ENCODE data around the gene SAAL1.
A peak's percentile ranks its signal among the peaks of the same experiment; 100 is the strongest.
"Not testable (repeated sequence)": the region's sequence is repeated elsewhere in the genome, so short reads cannot be mapped to it uniquely, and the experiment has no call there.

The SAAL1 gene, protein sequence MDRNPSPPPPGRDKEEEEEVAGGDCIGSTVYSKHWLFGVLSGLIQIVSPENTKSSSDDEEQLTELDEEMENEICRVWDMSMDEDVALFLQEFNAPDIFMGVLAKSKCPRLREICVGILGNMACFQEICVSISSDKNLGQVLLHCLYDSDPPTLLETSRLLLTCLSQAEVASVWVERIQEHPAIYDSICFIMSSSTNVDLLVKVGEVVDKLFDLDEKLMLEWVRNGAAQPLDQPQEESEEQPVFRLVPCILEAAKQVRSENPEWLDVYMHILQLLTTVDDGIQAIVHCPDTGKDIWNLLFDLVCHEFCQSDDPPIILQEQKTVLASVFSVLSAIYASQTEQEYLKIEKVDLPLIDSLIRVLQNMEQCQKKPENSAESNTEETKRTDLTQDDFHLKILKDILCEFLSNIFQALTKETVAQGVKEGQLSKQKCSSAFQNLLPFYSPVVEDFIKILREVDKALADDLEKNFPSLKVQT

DNA sequence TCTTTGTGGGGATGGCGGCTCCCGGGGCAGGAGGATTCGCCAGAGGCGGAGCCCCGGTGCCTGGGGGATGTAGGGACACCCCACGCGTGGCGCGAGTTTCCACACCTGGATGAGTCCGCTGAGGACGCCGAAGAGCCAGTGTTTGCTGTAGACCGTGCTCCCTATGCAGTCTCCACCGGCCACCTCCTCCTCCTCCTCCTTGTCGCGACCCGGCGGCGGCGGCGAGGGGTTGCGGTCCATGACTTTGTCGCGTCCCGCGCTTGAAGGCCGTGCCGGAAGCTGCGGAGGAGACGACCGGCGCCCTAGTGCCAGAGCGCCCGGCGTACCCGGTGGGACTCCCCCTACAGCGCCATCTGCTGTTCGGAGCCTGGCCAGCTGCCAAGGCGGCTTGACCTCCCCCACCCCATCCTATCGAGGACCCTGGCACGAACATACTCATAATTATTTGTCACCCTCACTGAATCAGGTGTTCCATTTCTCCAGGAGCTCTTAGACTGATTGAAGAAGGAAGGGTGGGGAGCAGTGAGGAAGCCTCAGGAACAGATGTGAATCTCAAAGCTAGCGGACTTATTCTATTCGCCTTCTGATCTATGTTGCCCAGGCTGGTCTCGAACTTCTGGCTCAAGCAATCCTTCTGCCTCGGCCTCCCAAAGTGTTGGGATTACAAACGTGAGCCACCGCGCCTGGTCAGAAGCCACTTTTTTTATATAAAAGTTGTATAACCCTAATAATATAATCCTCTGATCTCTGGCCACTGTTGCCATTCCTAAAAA, at the start of gene SAAL1:
TSS of gene SAAL1 (minus strand) at position 281 of the 773 bp plus-strand sequence. CDS start at position 240, 41 bp downstream.
- peak; percentile 92 for DNase-seq

DNA sequence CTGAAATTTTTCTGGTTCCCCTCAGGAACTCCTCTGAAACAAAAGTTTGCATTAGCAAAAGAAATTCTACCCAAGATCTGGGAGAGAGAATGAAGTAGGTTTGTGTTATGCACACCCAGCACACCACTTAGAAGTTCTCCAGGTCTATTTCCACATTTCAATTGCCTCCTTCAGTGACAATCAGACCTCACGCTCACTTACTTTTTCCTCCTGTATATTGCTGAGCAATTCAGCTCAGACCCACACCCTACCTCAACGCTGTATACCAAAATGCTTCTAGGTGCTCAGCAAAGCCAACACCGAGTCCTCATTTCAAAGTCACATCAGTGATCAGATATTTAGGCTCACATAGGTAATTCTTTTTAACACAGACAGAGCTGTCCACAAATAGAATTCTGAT, 45.7 kb upstream of the SAAL1 start:
- DNase-seq: no peak

DNA sequence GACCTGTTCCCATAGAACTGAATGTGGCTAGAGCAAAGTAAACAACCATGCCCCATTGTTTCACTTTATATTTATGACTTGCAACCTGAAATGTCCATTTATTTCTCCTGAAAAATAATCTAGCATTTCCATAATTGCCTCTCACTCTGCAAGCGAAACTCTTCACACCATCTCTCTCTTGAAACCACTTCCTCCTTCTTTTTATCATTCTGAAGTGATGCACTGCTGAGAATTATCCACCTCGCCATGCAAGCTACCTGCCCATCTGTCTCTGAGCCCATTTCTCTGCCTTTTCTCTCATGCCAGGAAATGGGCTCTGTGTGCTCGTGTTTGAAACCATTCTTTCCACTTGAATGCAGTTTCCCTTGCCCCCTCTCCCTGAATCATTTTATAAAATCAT, 40.0 kb upstream of the SAAL1 start:
- no peak for DNase-seq

DNA sequence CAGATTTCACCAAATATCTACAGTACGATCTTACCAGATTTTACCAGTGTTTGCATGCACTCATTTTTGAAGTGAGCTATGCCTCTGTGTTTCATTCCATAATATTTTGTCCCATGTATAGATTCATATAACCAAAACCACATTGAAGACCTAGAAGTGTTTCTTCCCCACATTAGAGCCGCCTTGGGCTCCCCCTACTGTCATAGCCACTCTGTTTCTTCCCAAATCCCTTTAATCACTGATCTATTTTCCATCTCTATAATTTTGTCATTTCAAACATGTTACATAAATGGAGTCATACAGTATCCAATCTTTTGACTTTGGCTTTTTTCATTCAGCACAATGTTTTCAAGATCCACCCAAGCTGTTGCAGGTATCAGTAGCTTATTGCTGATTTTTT, 39.1 kb upstream of the SAAL1 start:
- DNase-seq: no peak

DNA sequence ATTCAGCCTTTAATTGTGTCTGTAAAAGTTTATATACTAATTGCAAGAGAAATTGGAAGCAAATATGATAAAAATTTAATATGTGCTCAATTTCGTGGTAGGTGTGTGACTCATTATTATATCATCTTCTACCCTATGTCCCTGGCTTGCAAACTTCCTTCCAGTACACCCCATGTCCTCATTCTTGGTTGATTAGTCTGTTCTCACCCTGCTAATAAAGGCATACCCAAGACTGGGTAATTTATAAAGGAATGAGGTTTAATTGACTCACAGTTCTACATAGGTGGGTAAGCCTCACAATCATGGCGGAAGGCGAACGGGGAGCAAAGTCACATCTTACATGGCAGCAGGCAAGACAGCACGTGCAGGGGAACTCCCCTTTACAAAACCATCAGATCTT, 38.4 kb upstream of the SAAL1 start:
- no peak for DNase-seq

DNA sequence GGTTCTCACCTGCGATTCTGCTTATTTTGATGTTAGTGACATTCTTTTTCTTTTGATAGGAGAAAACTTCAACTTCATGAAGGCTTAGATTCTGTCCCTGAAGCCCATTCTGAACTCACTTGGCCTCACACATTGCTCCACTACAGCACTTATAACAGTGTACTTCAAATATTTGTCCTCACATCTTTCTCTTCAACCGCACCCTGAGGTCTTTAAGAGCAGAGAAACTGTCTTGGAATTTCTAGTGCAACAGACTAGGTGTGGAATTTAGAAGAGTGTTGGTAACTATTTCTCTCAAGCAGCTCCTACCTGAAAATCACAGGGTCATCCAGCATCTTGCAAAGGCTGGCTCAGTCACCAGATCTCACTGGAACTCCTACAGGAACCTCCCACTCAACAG, 34.3 kb upstream of the SAAL1 start:
- DNase-seq: no peak

DNA sequence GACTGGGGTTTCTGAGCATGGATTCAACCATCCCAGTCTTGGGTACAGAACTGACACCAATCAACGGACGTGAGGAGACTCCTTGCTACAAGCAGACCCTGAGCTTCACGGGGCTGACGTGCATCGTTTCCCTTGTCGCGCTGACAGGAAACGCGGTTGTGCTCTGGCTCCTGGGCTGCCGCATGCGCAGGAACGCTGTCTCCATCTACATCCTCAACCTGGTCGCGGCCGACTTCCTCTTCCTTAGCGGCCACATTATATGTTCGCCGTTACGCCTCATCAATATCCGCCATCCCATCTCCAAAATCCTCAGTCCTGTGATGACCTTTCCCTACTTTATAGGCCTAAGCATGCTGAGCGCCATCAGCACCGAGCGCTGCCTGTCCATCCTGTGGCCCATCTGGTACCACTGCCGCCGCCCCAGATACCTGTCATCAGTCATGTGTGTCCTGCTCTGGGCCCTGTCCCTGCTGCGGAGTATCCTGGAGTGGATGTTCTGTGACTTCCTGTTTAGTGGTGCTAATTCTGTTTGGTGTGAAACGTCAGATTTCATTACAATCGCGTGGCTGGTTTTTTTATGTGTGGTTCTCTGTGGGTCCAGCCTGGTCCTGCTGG, 31.4 kb upstream of the SAAL1 start:
- DNase-seq: no peak

DNA sequence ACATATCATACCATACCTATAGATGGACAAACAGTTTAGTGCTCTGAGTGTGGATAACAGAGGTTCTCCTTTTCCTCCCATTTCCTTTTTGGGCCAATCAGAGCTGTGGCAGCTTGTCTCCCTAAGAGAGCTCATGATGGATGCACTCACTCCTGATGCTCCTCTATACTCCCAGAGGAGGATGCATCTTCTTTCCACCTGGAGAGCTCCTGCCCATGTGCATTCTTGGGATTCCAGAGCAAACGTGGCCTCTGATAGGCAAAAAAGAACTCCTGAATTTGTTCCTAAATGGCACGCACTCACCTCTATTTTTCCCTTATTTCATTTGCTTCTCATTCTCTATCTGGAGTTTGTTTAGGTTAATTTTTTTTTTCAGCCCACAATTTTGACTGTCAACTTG, 29.4 kb upstream of the SAAL1 start:
- DNase-seq: no peak

DNA sequence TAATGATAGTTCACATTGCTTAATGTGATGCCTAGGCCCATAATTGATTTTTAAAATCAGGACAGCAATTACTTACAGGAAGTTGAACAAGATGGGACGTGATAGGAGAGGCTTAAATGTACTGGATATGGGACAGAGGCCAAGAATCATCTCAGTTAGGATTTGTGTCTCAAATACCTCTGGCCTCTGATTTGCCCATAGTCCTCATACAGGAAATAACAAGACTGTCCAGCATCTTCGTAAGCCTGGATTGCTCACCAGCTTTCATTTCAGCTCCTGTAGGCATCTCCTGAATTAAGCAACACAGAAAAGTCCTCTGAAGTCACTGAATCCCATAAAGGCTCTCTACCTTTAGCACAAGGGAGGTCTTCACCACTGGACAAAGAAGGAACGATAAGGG, 26.5 kb upstream of the SAAL1 start, which contains the start of gene MRGPRX3:
TSS of gene MRGPRX3 (plus strand) at position 231 of the 400 bp plus-strand sequence. CDS start 4,632 bp downstream, outside the sequence.
- DNase-seq: no peak

DNA sequence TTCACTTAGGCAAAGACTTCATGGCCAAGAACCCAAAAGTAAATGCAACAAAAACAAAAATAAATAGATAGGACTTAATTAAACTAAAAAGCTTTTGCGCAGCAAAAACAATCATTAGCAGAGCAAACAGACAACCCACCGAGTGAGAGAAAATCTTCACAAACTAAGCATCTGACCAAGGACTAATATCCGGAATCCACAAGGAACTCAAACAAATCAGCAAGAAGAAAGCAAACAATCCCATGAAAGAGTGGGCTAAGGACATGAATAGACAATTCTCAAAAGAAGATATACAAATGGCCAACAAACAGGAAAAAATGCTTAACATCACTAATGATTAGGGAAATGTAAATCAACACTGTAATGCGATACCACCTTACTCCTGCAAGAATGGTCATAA, 25.2 kb upstream of the SAAL1 start:
- not testable (repeated sequence) for DNase-seq

DNA sequence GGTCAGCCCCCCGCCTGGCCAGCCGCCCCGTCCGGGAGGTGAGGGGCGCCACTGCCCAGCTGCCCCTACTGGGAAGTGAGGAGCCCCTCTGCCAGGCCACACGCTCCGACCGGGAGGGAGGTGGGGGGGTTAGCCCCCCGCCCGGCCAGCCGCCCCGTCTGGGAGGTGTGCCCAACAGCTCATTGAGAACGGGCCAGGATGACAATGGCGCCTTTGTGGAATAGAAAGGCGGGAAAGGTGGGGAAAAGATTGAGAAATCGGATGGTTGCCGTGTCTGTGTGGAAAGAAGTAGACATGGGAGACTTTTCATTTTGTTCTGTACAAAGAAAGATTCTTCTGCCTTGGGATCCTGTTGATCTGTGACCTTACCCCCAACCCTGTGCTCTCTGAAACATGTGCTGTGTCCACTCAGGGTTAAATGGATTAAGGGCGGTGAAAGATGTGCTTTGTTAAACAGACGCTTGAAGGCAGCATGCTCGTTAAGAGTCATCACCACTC, 15.5 kb upstream of the SAAL1 start:
- not testable (repeated sequence) for DNase-seq

DNA sequence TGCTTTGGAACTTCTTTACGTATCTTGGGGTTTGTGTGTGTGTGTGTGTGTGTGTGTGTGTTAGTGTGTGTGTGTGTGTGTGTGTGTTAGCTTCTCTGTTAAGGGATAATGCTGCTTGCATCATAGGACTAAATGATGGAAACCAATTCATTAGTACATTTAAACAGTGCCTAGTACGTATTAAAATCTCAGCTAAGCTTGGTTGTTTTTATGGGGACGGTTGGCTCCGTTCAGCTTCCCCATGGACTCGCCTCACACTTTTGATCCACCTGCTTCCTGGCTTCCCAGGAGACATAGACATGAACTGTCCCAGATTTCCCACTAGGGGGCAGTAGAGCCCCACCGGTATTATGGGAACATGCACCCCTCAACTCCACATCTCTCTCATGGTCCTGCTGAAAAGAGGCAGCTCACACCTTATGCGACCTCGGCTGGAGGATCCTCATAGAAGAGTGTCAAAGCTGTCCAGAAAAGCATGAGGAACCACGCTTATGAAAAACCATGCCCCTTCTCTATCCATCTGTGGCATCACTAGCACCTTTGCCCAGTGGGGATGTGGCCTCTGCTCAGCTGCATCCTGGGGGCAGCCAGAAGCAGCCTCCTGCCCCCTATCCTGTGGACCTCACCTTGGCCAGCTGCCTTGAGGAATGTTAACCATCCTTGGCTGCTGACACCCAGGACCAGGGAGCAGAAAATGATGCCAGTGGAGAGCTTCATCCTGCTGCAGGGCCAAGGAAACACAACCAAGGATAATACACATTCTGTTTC, 9.7 kb upstream of the SAAL1 start:
- DNase-seq: peak; percentile 64

DNA sequence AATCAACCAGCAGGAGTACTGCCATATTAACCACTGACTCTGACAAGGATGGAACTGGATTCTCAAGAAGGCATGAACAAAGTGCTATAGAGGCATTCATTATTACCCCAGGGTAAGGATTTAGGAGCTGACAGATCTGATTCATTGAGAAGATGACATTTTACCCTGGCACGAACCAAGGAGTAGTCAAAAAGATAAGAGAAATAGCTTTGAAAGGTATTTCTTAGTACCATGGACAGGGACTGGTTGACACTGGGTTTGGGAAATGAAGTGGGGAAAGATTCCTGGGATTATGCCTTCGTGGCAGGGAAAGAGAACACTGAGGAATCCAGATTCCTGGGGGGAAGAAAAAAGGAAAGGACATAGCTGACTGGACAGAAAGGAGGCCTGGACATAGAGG, 5.1 kb upstream of the SAAL1 start:
- no peak for DNase-seq

DNA sequence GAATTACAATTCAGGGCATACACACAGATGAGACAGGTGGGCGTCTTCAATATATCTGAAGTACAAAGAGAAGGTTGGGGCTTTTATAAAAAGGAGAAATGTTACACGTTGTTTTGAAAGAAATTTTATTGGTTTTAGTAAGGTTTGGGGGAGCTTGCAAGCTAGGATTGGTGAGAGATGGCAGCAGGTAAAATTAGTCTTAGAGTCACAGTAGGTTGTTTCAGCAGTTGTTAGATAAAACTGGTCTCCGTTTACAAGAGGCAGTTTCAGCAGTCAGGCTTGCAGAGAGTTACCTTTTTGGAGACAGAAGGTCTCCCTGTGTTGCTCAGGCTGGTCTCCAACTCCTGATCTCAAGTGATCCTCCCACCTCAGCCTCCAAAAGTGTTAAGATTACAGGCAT, 2.4 kb upstream of the SAAL1 start:
- DNase-seq: no peak

DNA sequence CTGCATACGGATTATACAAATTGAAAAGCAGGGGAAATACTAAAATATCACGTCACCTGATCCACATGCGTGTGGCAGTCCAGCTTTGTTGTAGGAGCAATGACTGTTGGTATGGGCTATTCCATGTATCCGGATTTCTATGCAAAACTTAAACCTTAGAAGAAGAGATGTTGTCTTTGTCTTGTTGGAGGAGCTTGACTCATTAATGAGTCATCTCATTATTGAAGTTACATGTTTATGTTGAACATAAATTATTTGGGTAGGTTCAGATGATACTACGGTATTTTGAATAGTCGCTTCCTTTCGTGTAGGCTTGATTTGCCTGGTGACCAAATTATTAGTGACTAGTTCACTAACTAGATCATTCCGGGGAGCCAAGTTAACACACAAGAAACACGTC, 806 bp upstream of the SAAL1 start:
- no peak for DNase-seq

DNA sequence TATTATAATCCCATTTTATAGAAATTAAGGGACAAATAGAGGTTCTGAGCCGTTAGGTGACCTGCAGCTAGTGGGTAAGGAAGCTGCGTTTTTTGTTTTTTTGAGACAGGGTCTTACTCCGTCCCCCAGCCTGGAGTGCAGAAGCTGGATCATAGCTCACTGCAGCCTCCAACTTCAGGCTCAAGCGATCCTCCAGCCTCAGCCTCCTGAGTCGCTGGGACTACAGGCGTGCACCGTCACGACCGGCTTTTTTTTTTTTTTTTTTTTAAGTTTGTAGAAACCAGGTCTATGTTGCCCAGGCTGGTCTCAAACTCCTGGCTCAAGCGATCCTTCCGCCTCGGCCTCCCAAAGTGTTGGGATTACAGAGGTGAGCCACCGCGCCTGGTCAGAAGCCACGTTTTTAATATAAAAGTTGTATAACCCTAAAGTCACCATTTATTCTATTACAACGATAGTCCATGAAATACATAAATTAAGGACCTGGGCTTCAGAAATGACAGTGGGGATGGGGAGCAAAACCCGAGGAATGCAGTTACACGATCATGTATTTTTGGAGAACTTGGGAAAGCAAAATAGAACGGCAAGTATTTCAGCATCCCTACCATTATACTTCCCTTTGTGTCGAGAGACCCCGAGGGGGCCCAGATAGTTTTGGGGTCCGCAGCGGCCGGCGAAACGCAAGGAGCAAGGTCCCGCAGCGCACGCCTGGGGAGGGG, 638 bp downstream of the SAAL1 start:
- DNase-seq: no peak

DNA sequence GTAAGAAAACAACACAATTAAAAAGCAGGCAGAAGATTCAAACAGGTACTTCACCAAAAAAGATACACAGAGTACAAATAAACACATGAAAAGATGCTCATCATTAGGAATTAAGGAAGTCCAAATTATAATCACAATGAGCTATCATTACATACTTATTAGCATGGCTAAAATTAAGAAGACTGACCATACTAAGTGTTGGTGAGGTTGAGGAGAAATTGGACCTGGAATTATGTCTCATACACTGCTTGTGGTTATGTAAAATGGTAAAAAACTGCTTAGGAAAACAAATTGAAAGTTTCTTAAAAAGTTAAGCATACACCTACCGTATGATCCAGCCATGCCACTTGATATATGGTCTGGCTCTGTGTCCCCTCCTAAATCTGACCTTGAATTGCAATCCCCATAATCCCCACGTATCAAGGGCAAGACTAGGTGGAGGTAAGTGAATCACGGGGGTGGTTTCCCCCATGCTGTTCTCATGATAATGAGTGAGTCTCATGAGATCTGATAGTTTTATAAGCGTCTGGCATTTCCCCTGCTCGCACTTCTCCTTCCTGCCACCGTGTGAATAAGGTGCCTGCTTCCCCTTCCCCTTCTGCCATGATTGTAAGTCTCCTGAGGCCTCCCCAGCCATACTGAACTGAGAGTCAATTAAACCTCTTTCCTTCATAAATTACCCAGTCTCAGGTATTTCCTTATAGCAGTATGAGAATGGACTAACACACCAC, 4.8 kb downstream of the SAAL1 start:
- DNase-seq: no peak

DNA sequence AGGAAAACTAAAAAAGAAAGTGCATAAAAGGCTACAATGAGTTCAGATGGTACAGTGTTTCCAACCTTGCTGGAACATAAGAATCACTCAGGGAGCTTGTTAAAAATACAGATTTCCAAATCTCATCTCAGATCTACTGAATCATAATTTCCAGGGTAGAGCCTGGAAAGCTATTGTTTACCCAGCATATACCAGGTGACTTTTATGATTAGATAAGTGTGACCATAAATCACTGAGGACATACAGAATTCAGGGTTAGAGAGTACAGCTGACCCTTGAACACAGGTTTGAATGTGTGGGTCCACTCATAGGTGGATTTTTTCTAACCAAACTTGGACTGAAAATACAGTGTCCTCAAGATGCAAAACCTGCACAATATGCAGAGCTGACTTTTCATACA, 11.9 kb downstream of the SAAL1 start:
- DNase-seq: no peak

DNA sequence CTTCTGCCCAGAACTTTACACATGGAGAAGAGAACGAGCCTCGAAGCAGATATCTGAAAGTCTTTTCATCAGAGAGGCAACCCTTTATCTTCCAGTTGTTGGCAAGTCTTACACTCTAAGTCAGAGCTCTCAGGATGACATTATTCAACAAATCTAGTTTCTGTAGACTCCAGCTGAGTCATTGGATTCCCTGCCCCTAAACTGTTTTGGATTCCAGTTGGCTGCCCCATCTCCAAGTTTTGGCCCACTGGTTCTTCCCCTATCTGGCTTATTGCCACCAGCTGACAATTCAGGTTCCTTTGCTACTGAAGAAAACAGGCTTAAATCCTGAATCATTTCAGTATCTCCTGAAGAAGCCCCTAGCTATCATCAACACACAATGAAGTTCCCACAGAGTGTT, 14.2 kb downstream of the SAAL1 start:
- DNase-seq: no peak

DNA sequence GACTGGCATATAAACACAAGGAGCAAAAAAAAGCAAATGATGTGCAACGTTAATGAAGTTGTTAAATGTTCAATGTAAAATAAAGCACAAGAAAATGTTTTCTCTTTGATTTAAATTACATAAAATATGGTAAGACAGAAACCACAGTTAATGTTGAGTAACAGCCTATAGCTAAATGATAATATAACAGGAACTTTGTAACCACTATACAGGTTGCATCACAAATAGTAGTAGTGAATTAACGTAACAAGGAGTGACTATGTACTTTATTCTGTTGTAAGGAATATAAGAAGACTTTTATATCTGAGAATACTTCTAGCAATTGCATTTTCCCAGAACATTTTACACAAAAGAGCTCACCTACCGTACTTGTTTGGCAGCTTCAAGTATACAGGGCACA, 16.9 kb downstream of the SAAL1 start:
- DNase-seq: no peak

DNA sequence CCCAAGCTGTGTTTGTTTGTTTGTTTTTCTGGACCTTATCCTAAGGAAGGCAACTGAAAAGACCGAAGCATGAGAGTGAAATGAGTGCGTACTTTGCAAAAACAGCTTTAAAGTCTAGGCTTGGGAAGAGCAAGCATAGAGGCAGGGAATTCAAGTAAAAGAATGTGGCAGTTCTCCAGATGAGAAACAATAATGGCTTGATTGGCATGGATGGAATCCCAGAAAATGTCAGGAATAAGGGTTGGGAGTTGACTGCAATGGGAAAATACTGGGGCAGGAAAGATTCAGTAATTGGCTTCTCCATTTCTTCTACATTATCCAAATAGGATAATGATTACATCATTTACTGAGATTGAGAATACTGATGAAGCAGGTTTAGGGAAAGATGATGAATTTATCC, 17.5 kb downstream of the SAAL1 start:
- DNase-seq: no peak

Data from activated naive CD4-positive, alpha-beta T cell treated with Interleukin-2 at 50 U/mL for 16 hours (primary cell).